ENCODE data around the gene NWD2. TPM values are rescaled to one million over a fixed set of nuclear protein-coding genes. Genes with fewer than 3 reads are reported as not detected.

The NWD2 gene
- polyA plus RNA-seq, 4 donors: 0.09 to 0.30 (median 0.15) TPM

DNA sequence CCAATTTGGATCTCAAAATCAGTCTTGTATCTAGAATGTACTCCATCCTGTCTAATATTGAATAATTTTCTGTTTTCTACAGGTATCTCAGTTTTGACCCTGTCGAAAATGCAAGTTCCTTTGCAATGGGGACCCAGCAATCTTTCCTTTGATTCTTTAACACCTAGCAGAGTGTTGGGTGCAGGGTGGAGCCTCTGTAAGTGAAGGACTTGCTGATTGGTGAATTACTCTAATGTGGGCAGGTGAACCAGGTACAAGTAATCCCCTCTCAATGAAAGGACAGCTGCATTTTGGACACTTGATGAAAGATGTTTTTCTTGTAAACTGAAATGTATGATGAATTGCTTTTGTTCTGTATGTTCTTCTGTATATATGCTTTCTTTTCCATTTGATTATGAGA is 54.9 kb downstream of the NWD2 start:
- no peak for DNase-seq (ENCODE audit: low read depth in 4 of 4, low spot score in 3 of 4)

DNA sequence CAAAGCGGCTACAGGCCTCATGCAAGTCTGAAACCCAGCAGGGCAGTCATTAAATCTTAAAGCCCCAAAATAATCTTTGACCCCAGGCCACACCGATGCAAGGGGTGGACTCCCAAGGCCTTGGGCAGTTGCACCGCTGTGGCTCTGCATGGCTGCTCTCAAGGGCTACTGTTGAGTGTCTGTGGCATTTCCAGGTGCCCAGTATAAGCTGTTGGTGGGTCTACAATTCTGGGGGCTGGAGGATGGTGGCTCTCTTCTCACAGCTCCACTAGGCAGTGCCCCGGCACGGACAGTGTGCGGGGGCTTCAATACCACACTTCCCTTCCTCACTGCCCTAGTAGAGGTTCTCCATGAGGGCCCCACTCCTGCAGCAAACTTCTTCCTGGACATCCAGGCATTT is 60.1 kb downstream of the NWD2 start:
- DNase-seq (ENCODE audit: low read depth in 4 of 4, low spot score in 3 of 4): no peak

DNA sequence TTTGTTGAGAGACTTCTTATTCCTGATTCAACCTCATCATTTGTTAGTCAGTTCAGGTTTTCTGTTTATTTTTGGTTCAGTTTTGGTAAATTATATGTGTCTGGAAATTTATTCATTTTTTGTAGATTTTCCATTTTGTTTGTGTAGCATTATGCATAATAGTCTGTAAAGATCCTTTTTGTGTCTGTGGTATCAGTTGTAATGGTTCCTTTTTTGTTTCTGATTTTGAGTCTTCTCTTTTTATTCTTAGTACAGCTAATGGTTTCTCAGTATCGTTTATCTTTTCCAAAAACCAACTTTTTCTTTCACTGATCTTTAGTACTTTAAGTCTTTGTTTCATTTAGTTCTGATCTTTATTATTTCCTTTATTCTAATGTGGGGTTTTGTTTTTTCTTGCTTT is 61.4 kb downstream of the NWD2 start:
- no peak for DNase-seq (ENCODE audit: low read depth in 4 of 4, low spot score in 3 of 4)

DNA sequence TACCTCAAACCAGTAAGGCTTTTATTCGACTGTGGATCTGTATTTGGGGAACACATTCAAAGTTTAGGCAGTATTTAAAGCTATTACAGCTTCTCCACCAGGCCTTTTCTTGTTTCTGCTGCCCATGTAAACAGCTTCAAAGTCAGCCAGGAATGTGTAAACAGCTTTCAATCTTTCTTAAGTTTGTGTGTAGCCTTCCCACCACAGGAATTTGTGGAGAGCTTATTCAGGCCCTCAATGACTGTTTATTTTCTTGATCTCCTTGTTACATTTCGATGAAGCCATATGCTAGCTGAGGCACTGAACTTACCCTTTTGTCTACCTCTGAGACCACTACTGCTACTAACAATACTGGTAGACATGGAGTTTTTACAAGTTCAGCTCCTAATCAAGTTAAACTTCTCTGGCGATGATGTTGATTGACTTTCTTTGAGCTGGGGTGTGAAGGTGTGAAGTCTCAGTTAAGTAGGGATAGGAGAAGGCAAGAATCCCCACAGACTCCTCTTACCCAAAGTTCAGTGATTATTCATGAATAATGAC is 72.6 kb downstream of the NWD2 start:
- DNase-seq (ENCODE audit: low read depth in 4 of 4, low spot score in 3 of 4): no peak

DNA sequence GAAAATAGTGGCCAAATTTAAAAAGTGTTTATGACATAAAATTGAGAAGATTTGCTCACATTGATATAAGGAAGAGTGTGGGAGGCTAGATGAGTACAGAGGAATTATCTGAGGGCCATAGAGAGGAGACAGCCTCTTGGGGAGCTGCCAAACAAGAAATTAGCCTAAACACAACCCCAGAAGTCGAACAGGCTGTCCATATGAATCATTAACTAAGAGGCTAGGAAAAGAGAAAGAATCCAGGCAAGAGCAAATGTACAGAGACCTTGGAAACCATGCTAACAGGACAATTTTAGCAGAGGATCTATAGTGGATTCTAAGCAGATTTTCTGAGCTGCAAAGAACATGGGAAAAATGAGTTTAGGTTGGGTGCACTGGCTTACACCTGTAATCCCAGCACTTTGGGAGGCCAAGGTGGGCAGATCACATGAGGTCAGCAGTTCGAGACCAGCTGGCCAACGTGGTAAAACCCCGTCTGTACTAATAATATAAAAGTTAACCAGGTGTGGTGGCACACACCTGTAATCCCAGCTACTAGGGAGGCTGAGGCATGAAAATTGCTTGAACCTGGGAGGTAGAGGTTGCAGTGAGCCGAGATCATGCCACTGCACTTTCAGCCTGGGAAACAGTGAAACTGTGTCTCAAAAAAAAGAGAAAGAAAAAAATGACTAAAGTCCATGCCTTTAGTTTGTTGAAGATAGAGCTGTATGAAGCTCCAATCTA is 76.1 kb downstream of the NWD2 start:
- no peak for DNase-seq (ENCODE audit: low read depth in 4 of 4, low spot score in 3 of 4)

DNA sequence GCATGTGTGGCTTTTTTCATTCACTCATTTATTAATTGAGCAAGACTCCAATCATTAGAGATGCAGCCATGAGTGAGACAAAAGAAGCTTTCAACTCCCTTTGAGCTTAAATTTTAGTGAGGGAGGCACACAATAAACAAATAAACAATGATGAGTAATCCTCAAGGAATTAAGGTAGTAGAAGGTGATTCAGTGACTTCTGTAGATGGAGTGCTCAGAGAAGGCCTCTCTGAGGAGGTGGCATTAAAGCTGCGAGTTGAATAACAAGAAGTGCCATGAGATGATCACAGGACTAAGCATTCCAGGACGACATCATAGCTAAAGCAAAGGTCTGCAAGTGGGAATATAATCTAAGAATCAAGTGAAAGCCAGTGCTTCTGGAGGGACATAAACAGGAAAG is 77.6 kb downstream of the NWD2 start:
- no peak for DNase-seq (ENCODE audit: low read depth in 4 of 4, low spot score in 3 of 4)

DNA sequence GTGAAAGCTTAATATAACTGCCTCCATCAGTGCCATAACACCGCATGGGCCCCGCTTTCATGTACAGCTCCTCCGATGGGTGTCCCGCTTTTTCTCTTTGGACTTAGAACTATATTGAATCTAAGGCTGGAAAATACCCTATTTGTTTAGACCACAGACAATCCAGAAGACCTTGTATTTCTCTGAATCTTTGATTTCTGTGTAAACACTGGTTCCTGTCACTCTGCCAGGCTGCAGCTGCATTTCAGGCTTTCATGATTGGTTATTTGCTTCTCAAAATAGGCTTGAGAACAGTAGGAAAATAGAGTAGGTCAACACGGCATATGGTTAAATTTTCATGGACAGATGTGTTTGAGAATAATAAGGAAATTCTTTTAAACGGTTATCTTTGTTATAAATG is 80.0 kb downstream of the NWD2 start:
- DNase-seq (ENCODE audit: low read depth in 4 of 4, low spot score in 3 of 4): no peak

DNA sequence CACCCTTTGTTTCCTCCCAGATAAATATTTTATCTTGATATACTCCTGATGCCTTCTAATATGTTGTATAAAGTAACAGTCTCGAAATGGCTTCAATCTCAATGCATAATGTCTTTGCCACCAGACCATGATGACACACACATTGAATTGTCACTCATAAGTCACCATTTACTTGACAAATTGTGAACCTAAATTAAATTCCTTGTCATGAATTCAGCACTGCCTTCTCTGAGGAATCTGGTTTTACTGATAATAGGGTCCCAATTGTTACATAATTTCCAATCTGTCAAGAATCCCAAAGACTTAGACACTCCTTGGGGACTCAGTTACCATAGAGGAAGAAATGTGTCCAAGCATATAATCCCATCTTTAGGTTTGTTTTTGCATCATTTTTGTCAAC is 82.3 kb downstream of the NWD2 start:
- no peak for DNase-seq (ENCODE audit: low read depth in 4 of 4, low spot score in 3 of 4)

DNA sequence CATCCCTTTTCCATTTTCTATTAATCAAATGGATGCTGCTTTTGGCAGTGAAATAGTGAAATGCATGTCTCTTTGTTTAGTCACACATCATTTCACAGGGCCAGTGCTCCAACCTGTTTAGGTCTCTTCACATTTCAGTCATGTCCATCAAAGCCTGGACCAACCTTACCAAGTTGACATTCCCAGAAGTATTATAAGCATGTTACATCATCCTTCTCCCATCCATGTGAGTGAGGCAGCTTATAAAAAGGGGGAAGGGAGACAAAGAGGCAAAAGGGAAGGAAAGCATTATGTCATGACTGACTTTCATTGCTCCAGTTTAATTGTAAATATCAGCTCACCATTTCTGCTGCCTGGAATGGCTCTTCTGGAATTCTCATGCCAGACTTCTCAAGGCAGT is 94.4 kb downstream of the NWD2 start:
- no peak for DNase-seq (ENCODE audit: low read depth in 4 of 4, low spot score in 3 of 4)

DNA sequence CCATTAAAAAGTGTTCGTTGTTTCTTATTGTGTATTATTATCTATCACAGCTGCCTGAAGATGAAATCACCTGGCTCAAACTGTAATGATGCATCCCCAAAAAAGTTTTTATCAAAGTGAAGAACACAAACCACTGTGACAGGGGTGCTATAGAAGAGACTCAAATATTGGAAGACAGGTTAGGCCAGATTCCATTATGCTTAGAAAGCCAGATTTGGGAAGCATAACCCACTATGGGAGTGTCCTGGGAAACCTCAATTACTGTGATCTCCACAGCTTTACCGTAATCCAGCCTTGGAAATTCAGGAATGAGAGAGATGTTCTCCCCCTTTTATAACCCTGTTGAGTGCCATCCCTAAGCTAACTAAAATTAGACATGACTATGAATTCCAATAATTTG is 114.2 kb downstream of the NWD2 start:
- no peak for DNase-seq (ENCODE audit: low read depth in 4 of 4, low spot score in 3 of 4)

DNA sequence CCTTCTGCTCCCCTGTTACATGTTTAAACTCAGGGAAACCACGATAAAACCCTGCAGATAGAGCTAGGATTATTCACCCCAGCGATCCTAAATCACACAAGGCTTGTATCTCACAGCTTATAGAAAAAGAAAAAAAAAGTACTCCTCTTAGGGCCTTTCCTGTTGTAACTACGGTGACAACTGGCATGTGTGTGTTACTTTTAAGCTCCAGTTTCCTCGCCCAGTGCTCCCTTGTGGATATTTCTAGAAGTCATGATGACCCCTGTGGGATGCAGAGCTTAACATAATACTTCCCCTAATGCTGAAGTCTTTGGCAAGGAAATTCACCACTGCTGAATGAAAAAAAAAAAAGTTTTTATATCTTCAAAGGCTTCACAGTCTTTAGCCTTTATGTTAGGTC is 114.7 kb downstream of the NWD2 start:
- no peak for DNase-seq (ENCODE audit: low read depth in 4 of 4, low spot score in 3 of 4)

DNA sequence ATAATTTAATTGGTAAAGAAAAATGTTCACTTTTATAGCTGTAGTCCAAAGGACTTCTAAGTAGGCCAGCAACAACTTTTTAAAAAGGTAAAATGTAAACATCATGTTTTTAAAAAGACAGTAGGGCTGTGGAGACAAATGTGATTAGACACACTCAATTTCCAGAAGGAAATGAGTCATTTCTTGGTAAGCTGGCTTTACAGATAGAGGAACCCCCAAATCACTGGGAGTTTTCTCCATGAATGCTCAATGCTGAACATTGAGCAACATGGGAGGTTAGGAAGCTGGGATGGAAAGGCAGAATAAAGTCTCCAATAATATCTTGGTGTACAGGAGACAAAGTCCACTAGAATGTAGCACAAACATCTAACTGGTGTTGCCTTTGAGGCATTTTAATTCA is 121.3 kb downstream of the NWD2 start:
- no peak for DNase-seq (ENCODE audit: low read depth in 4 of 4, low spot score in 3 of 4)

DNA sequence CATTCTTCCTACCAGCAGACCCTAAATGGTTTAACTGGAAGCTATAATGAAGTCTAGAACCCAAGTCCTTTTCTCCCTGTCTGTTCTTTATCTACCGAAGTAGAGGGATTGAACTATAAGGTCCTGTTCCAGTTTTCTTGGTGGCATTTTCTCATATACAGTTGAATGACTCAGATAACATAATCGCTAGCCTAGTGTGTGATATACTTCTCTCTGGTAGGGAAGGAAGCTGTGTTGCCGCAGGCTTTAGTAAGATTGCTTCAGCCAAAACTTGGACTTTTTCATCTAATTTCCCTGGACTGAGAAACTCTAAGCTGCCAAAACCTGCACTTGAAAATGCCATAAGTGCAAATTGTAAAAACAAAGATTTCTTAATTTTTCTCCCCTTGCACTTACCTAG is 123.4 kb downstream of the NWD2 start:
- DNase-seq (ENCODE audit: low read depth in 4 of 4, low spot score in 3 of 4): no peak

DNA sequence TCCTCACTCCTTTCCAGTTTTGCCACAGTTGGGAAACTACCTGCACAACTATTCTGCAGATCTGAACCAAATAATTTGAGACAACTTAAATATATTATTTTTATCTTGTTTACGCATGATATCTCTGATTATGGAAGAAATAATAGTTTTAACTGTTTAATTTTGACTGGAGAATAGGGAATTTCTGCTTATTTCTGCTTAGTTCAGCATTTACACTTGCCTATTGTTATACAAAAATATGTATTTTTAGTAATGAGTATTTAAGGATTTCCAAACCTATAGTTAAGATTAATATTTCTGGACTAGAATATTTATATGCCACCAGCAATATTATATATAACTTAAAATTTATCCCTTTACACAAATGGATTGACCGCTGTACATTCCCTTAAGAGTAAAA is 125.5 kb downstream of the NWD2 start:
- no peak for DNase-seq (ENCODE audit: low read depth in 4 of 4, low spot score in 3 of 4)

DNA sequence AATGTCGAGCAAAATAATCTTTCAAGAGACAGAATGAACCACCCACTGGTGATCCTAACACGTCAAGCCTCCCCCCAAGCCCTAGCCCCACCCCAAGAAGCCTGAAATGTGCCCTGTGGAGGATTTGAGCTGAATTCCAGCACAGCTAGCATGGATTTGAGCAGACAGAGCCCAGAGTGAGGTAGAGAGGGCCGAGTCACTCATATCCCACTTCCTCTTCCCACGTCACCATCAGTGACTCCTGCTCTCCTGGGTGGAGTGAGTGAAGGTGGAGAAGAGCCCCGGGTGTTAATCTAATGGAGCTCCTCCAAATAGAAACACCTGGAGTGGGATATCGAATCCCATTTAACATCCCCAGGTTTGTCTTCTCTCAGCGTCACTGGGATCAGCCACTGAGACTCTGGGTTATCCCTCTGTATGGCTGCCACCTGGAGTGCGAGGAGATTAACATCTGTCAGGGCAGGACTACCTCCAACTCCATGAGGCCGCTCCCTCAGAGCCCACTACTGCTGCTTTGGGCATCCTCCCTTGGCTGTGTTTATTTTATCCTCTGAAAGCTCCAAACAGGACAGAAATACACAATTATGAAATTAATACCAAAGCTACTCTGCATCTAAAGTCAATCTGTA is 136.6 kb downstream of the NWD2 start:
- DNase-seq (ENCODE audit: low read depth in 4 of 4, low spot score in 3 of 4): no peak

DNA sequence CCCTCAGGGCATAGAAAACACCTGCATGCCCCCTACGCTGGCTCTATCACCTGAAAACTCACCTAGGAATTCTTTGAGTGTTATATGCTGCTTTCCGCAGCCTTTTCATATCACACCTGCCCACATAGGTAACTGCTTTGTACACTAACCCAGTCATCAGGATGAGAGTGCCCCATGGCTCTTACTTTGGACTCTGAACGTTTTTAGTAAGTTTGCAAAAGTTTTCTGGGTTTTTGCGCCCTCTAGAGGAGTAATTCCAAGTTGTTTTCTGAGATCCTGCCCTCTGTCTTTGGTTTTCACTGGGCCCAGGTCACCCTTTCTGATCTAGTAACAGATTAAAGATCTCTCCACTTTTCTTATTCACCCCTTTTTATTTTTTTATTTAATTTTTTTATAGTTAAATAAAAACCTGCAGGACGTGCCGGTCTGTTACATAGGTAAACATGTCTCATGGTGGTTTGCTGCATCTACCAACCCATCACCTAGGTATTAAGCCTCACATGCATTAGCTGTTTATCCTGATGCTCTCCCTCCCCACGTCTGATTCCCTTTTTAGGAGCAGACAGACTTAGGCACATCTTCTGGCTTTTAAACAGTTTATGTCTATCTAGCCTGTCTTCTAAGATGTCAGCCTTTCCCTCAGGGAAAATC is 139.2 kb downstream of the NWD2 start:
- DNase-seq (ENCODE audit: low read depth in 4 of 4, low spot score in 3 of 4): peak; percentile 25 to 55 (median 34)

DNA sequence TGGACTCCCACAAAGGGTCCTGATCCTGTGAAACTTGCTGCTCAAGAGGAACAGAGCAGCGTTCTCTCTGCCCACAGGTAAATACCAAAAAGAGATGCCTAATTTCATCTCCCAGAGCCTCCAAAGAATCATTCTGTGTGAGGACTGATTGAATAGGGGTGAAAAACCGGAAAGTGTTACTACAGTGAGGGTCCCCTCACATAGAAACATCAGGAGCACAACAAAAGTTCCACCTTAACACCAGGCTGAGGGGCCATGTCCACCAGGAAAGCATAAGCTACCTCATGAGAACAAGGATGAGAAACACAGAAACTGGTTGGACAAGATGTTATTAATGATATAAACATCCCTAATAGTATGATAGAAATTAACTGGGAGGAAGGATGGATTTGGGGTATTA is 140.9 kb downstream of the NWD2 start:
- no peak for DNase-seq (ENCODE audit: low read depth in 4 of 4, low spot score in 3 of 4)

DNA sequence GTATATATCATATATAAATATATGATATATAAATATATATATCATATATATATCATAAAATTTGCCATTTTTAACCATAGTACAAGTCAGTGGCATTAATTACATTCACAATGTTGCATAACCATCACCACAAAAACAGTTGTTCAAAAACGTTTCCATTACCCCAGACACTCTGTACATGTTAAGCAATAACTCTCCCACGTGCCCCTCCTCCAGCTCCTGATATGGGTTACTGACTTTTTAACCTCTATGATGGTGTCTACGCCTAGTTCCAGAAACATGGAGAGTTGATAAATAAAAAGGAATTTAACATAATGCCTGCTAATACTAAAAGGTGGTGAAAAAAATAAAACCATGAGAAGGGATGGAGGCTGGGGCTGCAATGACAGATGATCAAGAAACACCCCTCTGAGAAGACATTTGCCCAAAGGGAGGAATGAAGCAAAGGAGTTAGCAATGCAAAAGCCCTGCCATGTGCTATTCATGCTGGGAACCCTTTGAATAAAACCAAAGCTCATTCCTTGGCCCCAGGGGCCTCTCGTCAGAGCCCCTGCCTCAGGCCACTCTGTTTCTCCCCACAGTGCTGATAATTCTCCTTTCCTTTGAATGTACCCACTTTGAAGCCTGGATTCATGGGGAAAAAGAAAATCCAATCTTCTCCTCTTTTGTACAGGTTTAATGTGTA is 144.3 kb downstream of the NWD2 start:
- no peak for DNase-seq (ENCODE audit: low read depth in 4 of 4, low spot score in 3 of 4)

DNA sequence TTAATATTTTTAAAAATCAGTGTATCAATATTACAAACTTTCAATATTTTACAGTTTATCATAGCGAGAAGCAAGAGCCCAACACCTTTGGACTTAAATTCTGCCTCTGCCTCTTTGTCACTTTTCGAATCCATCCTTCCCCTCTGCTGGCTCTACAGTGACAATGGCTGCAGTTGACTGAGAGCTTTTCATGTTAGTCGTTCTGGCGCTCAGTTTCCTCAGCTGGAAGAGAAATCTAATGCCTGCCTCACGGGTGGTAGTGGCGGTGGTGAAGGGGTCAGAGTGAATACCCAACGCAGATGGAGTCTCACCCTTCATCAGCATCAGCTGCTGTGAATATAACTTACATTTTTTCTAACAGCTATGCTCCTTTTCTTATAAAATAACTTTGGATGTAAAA is 144.8 kb downstream of the NWD2 start:
- DNase-seq (ENCODE audit: low read depth in 4 of 4, low spot score in 3 of 4): no peak

DNA sequence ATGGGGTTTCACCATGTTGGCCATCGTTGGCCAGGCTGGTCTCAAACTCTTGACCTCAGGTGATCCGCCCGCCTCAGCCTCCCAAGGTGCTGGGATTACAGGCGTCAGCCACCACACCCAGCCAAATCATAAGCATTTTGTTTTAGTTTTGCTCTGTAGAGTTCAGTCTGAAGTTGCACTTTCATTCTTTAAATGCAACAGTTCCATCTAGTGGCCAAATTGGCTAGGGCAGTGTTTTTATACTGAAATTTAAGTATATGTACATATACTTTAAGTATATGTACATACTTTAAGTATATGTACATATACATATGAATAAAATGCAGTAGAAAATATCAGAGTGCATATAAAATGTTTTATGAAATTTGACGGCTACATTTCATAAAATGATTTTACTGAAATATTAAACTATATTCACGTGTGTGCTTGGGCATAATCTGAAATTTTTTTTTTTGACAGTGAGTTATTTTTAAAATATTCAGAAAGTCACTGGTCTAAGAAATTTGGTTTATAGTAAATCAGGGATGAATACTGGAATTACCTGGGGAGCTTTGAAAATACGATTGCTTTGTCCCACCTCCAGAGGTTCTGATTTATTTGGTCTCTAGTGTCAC is 145.5 kb downstream of the NWD2 start:
- DNase-seq (ENCODE audit: low read depth in 4 of 4, low spot score in 3 of 4): peak in 3 of 4 donors; percentile 13 to 29 (median 25)
